Left ventricle myocardium inferior (tissue), 1 donor: Measurements from ENCODE around the gene TLL1. TPM values are rescaled to one million over a fixed set of nuclear protein-coding genes. Genes with fewer than 3 reads are reported as not detected.

Experiments
- DNase-seq: peaks from one replicate; pipeline ENCODE4 v3.0.0-alpha.2; 2020
- H3K27ac ChIP-seq: fragments of 200-600 bp; replicated peaks from 2 replicates; pipeline ENCODE4 v1.8.0; 2021
- H3K27me3 ChIP-seq: fragments of 200-600 bp; 2 replicates; pipeline ENCODE4 v1.8.0; 2021; ENCODE audit warnings: low read depth
- H3K36me3 ChIP-seq: fragments of 200-600 bp; 2 replicates; pipeline ENCODE4 v1.8.0; 2021
- H3K4me1 ChIP-seq: fragments of 200-600 bp; 2 replicates; pipeline ENCODE4 v1.8.0; 2021
- H3K4me3 ChIP-seq: fragments of 200-600 bp; 2 replicates; pipeline ENCODE4 v1.8.0; 2021; ENCODE audit warnings: mild to moderate bottlenecking, moderate library complexity
- H3K9me3 ChIP-seq: fragments of 200-600 bp; replicated peaks from 2 replicates; pipeline ENCODE4 v1.8.0; 2021
- intact Hi-C: fragments of 100-400 bp; cut with micrococcal nuclease; formaldehyde crosslinking; loops from one replicate; pipeline ENCODE4 v1.11.0; 2022
- total RNA-seq: library from RNA; stranded (reverse); fragmentation: NEBNext Ultra II Directional; extraction: Animal tissue kit (Norgen Biotek cat#: 25700); gene quantifications from one replicate; pipeline ENCODE4 v1.2.1, GENCODE V29; 2021
- TF ChIP-seq, protein P1 (sequence below): fragments of 200-600 bp; IDR thresholded peaks from 2 replicates; pipeline ENCODE4 v1.8.0; 2021; ENCODE audit warnings: antibody characterized with exemption, mild to moderate bottlenecking, borderline replicate concordance
- donor health status: DM: no; HTN: yes; CAD: no; lungs with severe emphysema.

Gene TLL1
- total RNA-seq, 1 donor from 2014 or later = 1.0 TPM

DNA sequence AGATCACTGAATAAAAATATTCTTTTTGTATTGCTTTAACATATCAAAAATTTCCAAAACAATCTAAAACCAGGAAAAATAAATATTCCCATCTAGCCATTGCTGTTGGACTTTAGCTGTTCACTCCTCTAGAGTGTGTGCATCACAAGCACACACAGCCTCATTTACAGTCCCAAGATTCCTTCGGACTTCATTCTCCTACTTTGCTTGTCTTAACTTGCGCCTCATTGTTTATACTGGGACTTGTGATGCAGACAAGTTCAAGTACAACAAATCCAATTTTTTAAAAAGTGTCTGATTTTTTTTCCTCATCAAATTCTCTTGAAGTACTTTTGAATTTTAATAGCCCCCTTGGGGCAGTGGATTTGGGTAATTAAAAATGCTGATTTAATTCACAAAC lies 55.6 kb downstream of the TLL1 start:
- Histone ChIP-seq H3K4me3 (no peak overlapping the region), H3K36me3 (no peaks in the 10 kb centered on the region), H3K9me3 (no peaks in the 10 kb centered on the region), H3K27ac (no peak overlapping the region), H3K4me1 (no peaks in the 10 kb centered on the region), H3K27me3 (no peaks in the 10 kb centered on the region)
- intact Hi-C loops = no loop called here
- DNase-seq = no peak
- TF ChIP-seq, protein P1, sequence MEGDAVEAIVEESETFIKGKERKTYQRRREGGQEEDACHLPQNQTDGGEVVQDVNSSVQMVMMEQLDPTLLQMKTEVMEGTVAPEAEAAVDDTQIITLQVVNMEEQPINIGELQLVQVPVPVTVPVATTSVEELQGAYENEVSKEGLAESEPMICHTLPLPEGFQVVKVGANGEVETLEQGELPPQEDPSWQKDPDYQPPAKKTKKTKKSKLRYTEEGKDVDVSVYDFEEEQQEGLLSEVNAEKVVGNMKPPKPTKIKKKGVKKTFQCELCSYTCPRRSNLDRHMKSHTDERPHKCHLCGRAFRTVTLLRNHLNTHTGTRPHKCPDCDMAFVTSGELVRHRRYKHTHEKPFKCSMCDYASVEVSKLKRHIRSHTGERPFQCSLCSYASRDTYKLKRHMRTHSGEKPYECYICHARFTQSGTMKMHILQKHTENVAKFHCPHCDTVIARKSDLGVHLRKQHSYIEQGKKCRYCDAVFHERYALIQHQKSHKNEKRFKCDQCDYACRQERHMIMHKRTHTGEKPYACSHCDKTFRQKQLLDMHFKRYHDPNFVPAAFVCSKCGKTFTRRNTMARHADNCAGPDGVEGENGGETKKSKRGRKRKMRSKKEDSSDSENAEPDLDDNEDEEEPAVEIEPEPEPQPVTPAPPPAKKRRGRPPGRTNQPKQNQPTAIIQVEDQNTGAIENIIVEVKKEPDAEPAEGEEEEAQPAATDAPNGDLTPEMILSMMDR = no peak

DNA sequence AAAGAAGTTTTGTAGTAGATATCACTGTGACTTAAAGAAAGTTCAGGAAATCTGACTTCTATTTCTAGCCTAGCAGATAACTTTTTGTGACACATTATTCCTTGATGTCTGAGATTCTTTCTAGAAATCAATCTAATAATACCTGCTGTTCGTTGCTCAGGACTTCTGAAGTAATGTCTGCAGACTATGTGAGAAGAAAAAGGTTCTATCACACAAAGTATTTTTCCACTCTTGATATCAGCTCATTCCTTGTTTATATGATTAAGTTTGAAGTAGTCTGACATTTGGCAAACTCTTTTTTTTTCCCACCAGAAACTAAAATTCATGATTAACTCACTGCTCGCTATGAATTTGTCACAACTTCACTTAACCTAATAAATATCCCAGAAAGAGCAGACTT lies 56.6 kb downstream of the TLL1 start:
- Histone ChIP-seq H3K27ac (no peak overlapping the region), H3K36me3 (no peaks in the 10 kb centered on the region), H3K27me3 (no peaks in the 10 kb centered on the region), H3K4me3 (no peak overlapping the region), H3K9me3 (no peaks in the 10 kb centered on the region), H3K4me1 (no peaks in the 10 kb centered on the region)
- TF ChIP-seq, protein P1 = no peak
- no peak for DNase-seq
- intact Hi-C loops = no loop called here

DNA sequence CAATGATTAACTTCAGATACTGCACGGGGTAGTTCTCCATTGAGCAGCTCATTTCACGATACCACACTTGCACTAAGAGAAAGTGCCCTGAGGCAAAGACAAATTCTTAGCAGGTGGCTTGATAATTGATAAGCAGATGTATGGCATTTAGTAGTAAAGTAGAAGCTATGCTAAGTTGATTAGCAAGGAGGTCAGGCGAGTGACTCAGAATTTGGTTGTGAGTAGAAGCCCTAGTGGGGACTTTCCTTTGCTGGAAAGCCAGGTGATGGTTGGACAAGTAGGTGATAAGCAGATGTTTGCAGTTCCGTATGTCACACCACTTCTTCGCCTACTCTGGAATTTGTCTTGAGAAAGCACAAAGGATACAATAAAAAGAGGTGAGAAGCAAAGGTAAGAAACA lies 58.7 kb downstream of the TLL1 start:
- no peak for DNase-seq
- intact Hi-C loops = no loop called here
- no peaks in the 10 kb centered on the region for H3K27me3 ChIP-seq

DNA sequence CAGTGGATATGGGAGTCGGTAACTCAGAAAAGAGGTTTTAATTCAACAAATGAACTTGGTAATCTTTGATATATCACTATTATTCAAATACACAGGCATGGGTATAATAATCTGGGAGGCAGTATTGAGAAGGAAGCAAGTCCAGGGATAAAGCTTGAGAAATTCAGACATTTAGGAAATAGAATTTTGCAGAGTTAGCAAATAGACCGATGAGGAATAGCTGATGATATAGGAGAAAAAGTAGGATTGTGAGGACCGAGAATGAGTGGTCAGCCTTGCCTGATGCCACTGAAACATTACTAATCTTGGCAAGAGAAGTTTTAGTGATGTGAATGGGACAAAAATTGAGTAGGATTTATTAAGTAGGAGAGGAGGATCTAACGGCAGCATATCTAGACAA lies 71.9 kb downstream of the TLL1 start:
- H3K4me1 ChIP-seq = no peaks in the 10 kb centered on the region
- H3K4me3 ChIP-seq = no peak overlapping the region
- H3K27ac ChIP-seq = no peak overlapping the region
- TF ChIP-seq, protein P1 = no peak
- H3K36me3 ChIP-seq = no peaks in the 10 kb centered on the region
- DNase-seq = no peak
- H3K9me3 ChIP-seq = peaks cover 4% of the 10 kb centered on the region
- intact Hi-C loops = no loop called here
- no peaks in the 10 kb centered on the region for H3K27me3 ChIP-seq

More for the DNA sequence above, 58.7 kb downstream of the TLL1 start:
- H3K36me3 ChIP-seq = no peaks in the 10 kb centered on the region
- no peak overlapping the region for H3K27ac ChIP-seq
- TF ChIP-seq, protein P1 = no peak
- H3K9me3 ChIP-seq = no peaks in the 10 kb centered on the region
- no peaks in the 10 kb centered on the region for H3K4me1 ChIP-seq
- no peak overlapping the region for H3K4me3 ChIP-seq

DNA sequence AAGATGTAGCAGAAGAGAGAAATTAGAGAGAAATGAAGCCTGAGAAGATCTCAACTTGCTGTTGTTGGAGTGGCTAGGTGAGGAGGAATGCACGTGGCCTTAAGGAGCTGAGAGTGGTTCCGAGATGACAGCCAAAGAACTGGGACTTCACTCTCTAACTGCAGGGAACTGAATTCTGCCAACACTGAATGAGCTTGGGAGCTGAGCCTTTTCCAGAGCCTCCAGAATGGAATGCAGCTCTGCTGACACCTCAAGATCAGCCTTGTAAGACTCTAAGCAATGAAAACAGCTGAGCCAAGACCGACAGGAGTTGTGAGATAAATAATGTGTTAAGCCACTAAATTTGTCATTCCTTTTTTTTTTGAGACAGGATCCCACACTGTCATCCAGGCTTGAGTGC lies 73.0 kb downstream of the TLL1 start:
- no peaks in the 10 kb centered on the region for H3K36me3 ChIP-seq
- no peak for DNase-seq
- H3K4me1 ChIP-seq = no peaks in the 10 kb centered on the region
- no peak overlapping the region for H3K27ac ChIP-seq
- TF ChIP-seq, protein P1 = no peak
- no peaks in the 10 kb centered on the region for H3K27me3 ChIP-seq
- intact Hi-C loops = no loop called here
- peaks cover 4% of the 10 kb centered on the region for H3K9me3 ChIP-seq
- H3K4me3 ChIP-seq = no peak overlapping the region

DNA sequence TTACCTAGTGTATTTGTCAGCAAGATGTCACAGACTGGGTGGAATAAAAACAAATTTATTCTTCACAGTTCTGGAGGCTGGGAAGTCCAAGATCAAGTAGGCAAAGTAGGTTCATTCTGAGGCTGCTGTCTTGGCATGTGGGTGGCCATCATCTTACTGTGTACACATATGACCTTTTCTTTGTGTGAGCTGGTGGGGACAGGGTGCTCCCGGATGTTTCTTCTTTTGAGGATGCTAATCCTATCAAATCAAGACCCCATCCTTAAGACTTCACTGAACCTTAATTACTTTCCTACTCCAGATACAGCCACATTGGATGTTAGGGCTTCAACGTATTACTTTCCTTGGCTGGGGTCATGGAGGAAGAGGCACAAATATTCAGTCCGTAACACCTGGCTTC lies 74.0 kb downstream of the TLL1 start:
- H3K4me3 ChIP-seq = no peak overlapping the region
- intact Hi-C loops = no loop called here
- no peaks in the 10 kb centered on the region for H3K4me1 ChIP-seq
- no peak overlapping the region for H3K27ac ChIP-seq
- no peaks in the 10 kb centered on the region for H3K27me3 ChIP-seq
- H3K9me3 ChIP-seq = peaks cover 4% of the 10 kb centered on the region
- no peak for DNase-seq
- TF ChIP-seq, protein P1 = no peak
- no peaks in the 10 kb centered on the region for H3K36me3 ChIP-seq
